Measurements from ENCODE around the gene KCNQ2.

DNA sequence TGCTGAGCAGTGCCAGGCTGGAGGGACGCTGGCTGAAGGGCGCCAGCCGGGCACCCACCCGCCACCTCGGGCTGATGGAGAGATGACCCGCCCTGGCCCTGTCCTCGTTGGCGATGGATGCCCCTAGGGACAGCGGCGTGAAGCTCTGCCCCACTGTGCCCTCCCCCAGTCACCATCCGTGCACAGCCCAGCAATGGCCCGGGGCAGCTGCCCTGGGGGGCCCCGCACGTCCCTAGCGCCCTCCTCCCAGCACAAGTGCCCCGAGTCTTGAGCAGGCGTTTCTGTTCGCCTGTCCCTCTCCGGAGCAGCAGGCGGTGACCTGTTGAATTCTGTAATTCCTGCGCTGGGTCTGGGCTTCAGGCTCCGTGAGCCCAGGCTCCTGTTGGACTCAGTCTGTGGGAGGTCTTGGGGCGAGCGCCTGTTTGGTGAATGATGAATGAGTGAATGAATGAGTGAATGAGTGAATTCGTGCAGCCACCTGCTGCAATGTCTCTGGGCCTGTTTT, 74.5 kb downstream of the KCNQ2 start:
- TF ChIP-seq EGR1 (IDR thresholded peaks at IDR 0.05; ENCODE audit: low read depth) (no peak), JUND (IDR thresholded peaks at IDR 0.05) (no peak), EZH2phosphoT487 (IDR thresholded peaks at IDR 0.05; ENCODE audit: borderline replicate concordance) (no peak)
- TF ChIP-seq, protein P1, sequence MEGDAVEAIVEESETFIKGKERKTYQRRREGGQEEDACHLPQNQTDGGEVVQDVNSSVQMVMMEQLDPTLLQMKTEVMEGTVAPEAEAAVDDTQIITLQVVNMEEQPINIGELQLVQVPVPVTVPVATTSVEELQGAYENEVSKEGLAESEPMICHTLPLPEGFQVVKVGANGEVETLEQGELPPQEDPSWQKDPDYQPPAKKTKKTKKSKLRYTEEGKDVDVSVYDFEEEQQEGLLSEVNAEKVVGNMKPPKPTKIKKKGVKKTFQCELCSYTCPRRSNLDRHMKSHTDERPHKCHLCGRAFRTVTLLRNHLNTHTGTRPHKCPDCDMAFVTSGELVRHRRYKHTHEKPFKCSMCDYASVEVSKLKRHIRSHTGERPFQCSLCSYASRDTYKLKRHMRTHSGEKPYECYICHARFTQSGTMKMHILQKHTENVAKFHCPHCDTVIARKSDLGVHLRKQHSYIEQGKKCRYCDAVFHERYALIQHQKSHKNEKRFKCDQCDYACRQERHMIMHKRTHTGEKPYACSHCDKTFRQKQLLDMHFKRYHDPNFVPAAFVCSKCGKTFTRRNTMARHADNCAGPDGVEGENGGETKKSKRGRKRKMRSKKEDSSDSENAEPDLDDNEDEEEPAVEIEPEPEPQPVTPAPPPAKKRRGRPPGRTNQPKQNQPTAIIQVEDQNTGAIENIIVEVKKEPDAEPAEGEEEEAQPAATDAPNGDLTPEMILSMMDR (IDR thresholded peaks at IDR 0.05 in 2 of 3, conservative IDR thresholded peaks at IDR 0.05 in 1 of 3; ENCODE audit: borderline replicate concordance in 1 of 3, insufficient read depth in 1 of 3, low read depth in 2 of 3, low read length in 2 of 3): no peak
- TF ChIP-seq, protein P2, sequence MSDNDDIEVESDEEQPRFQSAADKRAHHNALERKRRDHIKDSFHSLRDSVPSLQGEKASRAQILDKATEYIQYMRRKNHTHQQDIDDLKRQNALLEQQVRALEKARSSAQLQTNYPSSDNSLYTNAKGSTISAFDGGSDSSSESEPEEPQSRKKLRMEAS (IDR thresholded peaks at IDR 0.05): no peak

Data from HCT116 (cell line).